ENCODE data around the gene FAM111A.

DNA sequence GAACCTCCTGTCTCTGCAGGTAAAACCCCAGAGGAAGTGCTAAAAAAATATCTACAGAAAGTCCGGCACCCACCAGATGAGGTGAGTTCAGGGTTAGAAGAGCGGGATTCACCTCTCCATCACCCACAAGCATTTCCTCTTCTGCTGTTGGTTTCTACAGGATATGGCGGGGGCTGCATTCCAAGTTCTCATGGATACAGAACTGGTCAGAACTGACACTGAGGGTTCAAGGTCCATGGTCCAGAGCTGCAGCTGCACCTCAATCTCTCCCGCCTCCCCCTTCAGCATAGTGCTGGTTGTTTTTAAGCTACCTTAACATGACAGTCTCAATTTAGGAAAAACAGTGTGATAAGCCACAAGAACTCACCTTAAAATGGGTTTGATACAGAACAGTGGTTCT, 48.4 kb downstream of the FAM111A start:
- TF ChIP-seq, protein P1, sequence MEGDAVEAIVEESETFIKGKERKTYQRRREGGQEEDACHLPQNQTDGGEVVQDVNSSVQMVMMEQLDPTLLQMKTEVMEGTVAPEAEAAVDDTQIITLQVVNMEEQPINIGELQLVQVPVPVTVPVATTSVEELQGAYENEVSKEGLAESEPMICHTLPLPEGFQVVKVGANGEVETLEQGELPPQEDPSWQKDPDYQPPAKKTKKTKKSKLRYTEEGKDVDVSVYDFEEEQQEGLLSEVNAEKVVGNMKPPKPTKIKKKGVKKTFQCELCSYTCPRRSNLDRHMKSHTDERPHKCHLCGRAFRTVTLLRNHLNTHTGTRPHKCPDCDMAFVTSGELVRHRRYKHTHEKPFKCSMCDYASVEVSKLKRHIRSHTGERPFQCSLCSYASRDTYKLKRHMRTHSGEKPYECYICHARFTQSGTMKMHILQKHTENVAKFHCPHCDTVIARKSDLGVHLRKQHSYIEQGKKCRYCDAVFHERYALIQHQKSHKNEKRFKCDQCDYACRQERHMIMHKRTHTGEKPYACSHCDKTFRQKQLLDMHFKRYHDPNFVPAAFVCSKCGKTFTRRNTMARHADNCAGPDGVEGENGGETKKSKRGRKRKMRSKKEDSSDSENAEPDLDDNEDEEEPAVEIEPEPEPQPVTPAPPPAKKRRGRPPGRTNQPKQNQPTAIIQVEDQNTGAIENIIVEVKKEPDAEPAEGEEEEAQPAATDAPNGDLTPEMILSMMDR (IDR thresholded peaks at IDR 0.05): no peak
- TF ChIP-seq EP300 (IDR thresholded peaks at IDR 0.05) (no peak), POLR2A (IDR thresholded peaks at IDR 0.05) (no peak)

Measured in ovary (tissue), 3 donors.